Calu3 (cell line): ENCODE results near the gene ALDOB. TPM values are rescaled to one million over a fixed set of nuclear protein-coding genes. Genes with fewer than 3 reads are reported as not detected.

ENCODE experiments used
- BruUV-seq: library from RNA; stranded (reverse); fragments of 400-500 nt; replicated peaks from 2 replicates; lab custom pipeline; 2021; lab: Mats Ljungman, UMichigan
- CTCF ChIA-PET: fragments of 300-600 bp; sonication (Branson Sonifier 250); formaldehyde crosslinking; loops from one replicate; lab custom pipeline; 2022; ENCODE audit warnings: antibody characterized with exemption; lab: Charles Lee
- DNase-seq: peaks from one replicate; pipeline ENCODE4 v3.0.0; 2022
- H3K27ac Mint-ChIP-seq: one replicate; pipeline ENCODE4 v1.8.0; 2022; ENCODE audit warnings: mixed read lengths; ENCODE audit not compliant: unreplicated experiment
- H3K27me3 Mint-ChIP-seq: one replicate; pipeline ENCODE4 v1.8.0; 2022; ENCODE audit warnings: mixed read lengths; ENCODE audit not compliant: unreplicated experiment
- H3K36me3 Mint-ChIP-seq: one replicate; pipeline ENCODE4 v1.8.0; 2022; ENCODE audit warnings: mild to moderate bottlenecking, moderate library complexity, mixed read lengths; ENCODE audit not compliant: insufficient read depth, unreplicated experiment
- H3K4me1 Mint-ChIP-seq: one replicate; pipeline ENCODE4 v1.8.0; 2022; ENCODE audit warnings: mild to moderate bottlenecking, low read depth, mixed read lengths; ENCODE audit not compliant: unreplicated experiment
- H3K4me3 Mint-ChIP-seq: one replicate; pipeline ENCODE4 v1.8.0; 2022; ENCODE audit warnings: mild to moderate bottlenecking, low read depth, moderate library complexity, mixed read lengths; ENCODE audit not compliant: unreplicated experiment
- H3K9me3 Mint-ChIP-seq: one replicate; pipeline ENCODE4 v1.8.0; 2022; ENCODE audit warnings: low read depth, mixed read lengths; ENCODE audit not compliant: unreplicated experiment
- intact Hi-C: fragments of 100-400 bp; cut with micrococcal nuclease; formaldehyde crosslinking; loops from one replicate; pipeline ENCODE4 v1.10.0; 2022; ENCODE audit not compliant: unreplicated experiment
- total RNA-seq: library from RNA; stranded (reverse); gene quantifications from 2 replicates; pipeline ENCODE4 v1.2.3, GENCODE V29; 2022
- TF ChIP-seq, protein P1 (sequence below): fragments of 200-600 bp; IDR thresholded peaks from one replicate; pipeline ENCODE4 v1.8.0; 2022; ENCODE audit warnings: antibody characterized with exemption; ENCODE audit not compliant: unreplicated experiment

ALDOB gene
- total RNA-seq, 1 experiment from 2014 or later, result 7.4 TPM

DNA sequence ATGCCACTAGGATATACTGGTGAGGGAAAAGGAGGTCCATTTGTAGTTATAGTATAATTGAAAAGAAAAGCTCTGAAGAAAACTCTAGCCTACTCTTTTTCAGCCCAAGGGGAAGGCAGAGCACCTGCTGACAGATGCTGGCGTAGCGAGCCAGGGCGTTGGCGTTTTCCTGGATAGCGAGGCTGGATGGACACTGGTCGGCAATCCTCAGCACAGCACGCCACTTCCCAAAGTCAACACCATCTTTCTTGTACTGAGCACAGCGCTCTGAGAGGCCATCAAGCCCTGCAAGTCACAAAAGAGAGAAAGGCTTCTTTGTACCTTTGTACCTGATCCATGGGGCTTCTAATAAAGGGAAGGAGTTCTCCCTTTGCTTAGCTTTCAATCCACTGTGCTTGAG is 8.2 kb downstream of the ALDOB start:
- no peaks in the 10 kb centered on the region for H3K27me3 Mint-ChIP-seq

GRCh38 chr9:101421653-101422065 is 13.9 kb downstream of the ALDOB start:
- Mint-ChIP-seq H3K36me3 (no peaks in the 10 kb centered on the region), H3K9me3 (peaks cover 9% of the 10 kb centered on the region), H3K4me3 (no peak overlapping the region), H3K4me1 (peaks cover 12% of the 10 kb centered on the region), H3K27ac (no peak overlapping the region), H3K27me3 (no peaks in the 10 kb centered on the region)
- BruUV-seq, result no TSS peak
- intact Hi-C loops, result no loop called here
- CTCF ChIA-PET, result no interaction called here
- no peak for DNase-seq
- TF ChIP-seq, protein P1, sequence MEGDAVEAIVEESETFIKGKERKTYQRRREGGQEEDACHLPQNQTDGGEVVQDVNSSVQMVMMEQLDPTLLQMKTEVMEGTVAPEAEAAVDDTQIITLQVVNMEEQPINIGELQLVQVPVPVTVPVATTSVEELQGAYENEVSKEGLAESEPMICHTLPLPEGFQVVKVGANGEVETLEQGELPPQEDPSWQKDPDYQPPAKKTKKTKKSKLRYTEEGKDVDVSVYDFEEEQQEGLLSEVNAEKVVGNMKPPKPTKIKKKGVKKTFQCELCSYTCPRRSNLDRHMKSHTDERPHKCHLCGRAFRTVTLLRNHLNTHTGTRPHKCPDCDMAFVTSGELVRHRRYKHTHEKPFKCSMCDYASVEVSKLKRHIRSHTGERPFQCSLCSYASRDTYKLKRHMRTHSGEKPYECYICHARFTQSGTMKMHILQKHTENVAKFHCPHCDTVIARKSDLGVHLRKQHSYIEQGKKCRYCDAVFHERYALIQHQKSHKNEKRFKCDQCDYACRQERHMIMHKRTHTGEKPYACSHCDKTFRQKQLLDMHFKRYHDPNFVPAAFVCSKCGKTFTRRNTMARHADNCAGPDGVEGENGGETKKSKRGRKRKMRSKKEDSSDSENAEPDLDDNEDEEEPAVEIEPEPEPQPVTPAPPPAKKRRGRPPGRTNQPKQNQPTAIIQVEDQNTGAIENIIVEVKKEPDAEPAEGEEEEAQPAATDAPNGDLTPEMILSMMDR, result no peak

More for the DNA sequence above, 8.2 kb downstream of the ALDOB start:
- BruUV-seq, result no TSS peak
- Mint-ChIP-seq H3K4me1 (peaks cover 15% of the 10 kb centered on the region), H3K36me3 (peaks cover 6% of the 10 kb centered on the region), H3K27ac (peak overlapping the region; percentile 88), H3K9me3 (peaks cover 11% of the 10 kb centered on the region), H3K4me3 (no peak overlapping the region)
- CTCF ChIA-PET, result interaction anchor here (1.2 to 1.4 kb wide), 2 partner anchors 11 to 22 kb away, joined by 4 to 5 read pairs; no protein-coding TSS in a partner anchor
- intact Hi-C loops, result no loop called here
- TF ChIP-seq, protein P1, result no peak
- no peak for DNase-seq

- no TSS peak for BruUV-seq
- no peak for DNase-seq
- Mint-ChIP-seq H3K9me3 (peaks cover 9% of the 10 kb centered on the region), H3K4me1 (peaks cover 12% of the 10 kb centered on the region), H3K4me3 (no peak overlapping the region), H3K36me3 (no peaks in the 10 kb centered on the region), H3K27ac (no peak overlapping the region), H3K27me3 (no peaks in the 10 kb centered on the region)
- TF ChIP-seq, protein P1, result no peak
- intact Hi-C loops, result no loop called here
- CTCF ChIA-PET, result no interaction called here
Observed at GRCh38 chr9:101419863-101420262, 15.7 kb downstream of the ALDOB start.

- H3K4me1 Mint-ChIP-seq, result peaks cover 12% of the 10 kb centered on the region
- H3K9me3 Mint-ChIP-seq, result peaks cover 11% of the 10 kb centered on the region
- H3K4me3 Mint-ChIP-seq, result no peak overlapping the region
- H3K27ac Mint-ChIP-seq, result no peak overlapping the region
- BruUV-seq, result no TSS peak
- TF ChIP-seq, protein P1, result no peak
- H3K36me3 Mint-ChIP-seq, result peaks cover 7% of the 10 kb centered on the region
- H3K27me3 Mint-ChIP-seq, result no peaks in the 10 kb centered on the region
- DNase-seq, result no peak
- intact Hi-C loops, result no loop called here
- CTCF ChIA-PET, result no interaction called here
Observed at GRCh38 chr9:101418518-101419430, 16.8 kb downstream of the ALDOB start.
